Bronchial epithelial cell (primary cell): ENCODE data around the gene C16orf74. TPM values are rescaled to one million over a fixed set of nuclear protein-coding genes. Genes with fewer than 3 reads are reported as not detected.

Experiments
- DNase-seq: peaks from one replicate; pipeline ENCODE4 v3.0.0-alpha.2; 2010; ENCODE audit warnings: low read depth
- FAIRE-seq: peaks from 2 replicates; lab custom pipeline; 2011; peaks lifted over from hg19 to GRCh38; lab: Jason Lieb, UNC
- H3K27me3 ChIP-seq: 2 replicates; pipeline ENCODE4 v1.5.1; 2011; ENCODE audit warnings: low read length; ENCODE audit not compliant: control insufficient read depth, insufficient read depth
- H3K36me3 ChIP-seq: 2 replicates; pipeline ENCODE4 v1.5.1; 2011; ENCODE audit warnings: low read length; ENCODE audit not compliant: control insufficient read depth, insufficient read depth
- H3K4me3 ChIP-seq: 2 replicates; pipeline ENCODE4 v1.5.1; 2011; ENCODE audit warnings: mild to moderate bottlenecking, low read depth, low read length, control low read depth
- total RNA-seq: library from RNA; depleted of rRNA; stranded (reverse); fragments of >200 nt; gene quantifications from 2 replicates; pipeline ENCODE4 v1.2.1, GENCODE V29; 2014
- TF ChIP-seq, protein P1 (sequence below): IDR thresholded peaks from 2 replicates; pipeline ENCODE4 v1.5.1; 2011; ENCODE audit warnings: mild to moderate bottlenecking, moderate library complexity, low read length, control low read depth, inconsistent platforms; ENCODE audit not compliant: insufficient read depth, severe bottlenecking

The C16orf74 gene
- total RNA-seq, 1 donor from 2014 or later = 167 TPM

DNA sequence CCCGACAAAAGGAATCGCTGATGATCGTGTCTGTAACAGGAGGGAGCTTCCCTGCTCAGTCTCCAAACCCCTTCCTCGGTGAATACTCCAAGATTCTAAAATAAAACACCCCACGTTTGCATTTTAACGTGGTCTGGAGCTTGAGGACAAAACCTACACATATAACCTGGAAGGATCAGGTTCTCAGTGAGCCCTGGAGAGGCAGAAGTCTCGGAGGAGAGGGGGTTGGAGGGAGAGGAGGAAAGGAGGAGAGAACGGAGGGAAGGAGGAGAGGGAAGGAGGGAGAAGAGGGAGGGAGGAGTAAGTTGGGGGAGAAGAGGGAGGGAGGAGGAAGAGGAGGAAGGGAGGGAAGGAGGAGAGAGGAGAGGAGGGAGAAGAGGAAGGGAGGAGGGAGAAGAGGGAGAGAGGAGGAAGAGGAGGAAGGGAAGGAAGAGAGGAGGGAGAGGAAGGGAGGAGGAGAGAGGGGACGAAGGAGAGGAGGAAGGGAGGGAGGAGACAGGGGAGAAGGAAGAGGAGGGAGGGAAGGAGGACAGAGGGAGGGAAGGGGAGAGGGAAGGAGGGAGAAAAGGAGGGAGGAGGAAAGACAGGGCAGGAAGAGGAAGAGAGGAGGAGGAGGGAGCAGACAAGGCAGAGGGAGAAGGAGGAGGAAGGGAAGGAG is 34.7 kb downstream of the C16orf74 start:
- Histone ChIP-seq H3K36me3 (peaks cover 14% of the 10 kb centered on the region), H3K4me3 (no peak overlapping the region), H3K27me3 (no peaks in the 10 kb centered on the region)
- DNase-seq (no peak), FAIRE-seq (no peak)
- TF ChIP-seq, protein P1, sequence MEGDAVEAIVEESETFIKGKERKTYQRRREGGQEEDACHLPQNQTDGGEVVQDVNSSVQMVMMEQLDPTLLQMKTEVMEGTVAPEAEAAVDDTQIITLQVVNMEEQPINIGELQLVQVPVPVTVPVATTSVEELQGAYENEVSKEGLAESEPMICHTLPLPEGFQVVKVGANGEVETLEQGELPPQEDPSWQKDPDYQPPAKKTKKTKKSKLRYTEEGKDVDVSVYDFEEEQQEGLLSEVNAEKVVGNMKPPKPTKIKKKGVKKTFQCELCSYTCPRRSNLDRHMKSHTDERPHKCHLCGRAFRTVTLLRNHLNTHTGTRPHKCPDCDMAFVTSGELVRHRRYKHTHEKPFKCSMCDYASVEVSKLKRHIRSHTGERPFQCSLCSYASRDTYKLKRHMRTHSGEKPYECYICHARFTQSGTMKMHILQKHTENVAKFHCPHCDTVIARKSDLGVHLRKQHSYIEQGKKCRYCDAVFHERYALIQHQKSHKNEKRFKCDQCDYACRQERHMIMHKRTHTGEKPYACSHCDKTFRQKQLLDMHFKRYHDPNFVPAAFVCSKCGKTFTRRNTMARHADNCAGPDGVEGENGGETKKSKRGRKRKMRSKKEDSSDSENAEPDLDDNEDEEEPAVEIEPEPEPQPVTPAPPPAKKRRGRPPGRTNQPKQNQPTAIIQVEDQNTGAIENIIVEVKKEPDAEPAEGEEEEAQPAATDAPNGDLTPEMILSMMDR = no peak

DNA sequence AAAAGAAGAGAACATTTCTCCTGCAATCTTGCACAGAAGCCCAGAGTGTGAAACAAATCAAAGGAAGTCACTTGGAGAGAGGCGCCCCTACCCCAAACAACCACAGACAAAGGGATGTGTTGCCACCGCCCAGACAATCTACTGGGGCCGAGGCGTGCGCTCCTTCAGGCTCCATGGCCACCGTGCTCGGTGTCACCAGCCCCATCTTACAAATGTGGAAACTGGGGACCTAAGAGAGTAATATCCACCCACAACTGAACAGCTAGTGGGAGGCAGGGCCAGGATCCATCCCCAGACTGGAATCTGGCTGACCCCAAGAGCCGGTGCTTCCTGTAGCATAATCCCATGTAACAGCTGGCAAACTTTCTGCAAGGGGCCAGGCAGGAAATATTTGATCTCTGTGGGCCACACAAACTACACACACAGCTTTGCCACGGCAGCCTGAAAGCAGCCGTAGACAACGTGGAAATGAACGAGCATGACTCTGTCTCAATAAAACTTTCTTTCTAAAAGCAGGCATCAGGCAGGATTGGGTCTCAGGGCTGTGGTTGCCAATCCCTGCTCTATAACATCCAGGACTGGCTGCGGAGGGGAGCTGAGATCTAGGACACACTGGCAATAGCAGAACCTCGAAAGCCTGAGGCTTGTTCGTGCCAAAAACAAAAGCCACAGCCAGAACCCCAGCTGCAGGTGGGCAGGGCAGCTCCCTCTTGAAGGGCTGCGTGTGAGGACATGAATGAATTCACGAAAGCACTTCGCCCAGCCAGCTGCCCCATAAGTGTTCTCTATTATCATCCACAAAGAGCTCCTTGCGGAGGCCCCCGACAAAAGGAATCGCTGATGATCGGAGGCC is 35.5 kb downstream of the C16orf74 start:
- FAIRE-seq = peak; percentile 7
- DNase-seq = peak; percentile 59
- H3K4me3 ChIP-seq = no peak overlapping the region
- H3K27me3 ChIP-seq = no peaks in the 10 kb centered on the region
- TF ChIP-seq, protein P1 = no peak
- H3K36me3 ChIP-seq = peaks cover 17% of the 10 kb centered on the region

DNA sequence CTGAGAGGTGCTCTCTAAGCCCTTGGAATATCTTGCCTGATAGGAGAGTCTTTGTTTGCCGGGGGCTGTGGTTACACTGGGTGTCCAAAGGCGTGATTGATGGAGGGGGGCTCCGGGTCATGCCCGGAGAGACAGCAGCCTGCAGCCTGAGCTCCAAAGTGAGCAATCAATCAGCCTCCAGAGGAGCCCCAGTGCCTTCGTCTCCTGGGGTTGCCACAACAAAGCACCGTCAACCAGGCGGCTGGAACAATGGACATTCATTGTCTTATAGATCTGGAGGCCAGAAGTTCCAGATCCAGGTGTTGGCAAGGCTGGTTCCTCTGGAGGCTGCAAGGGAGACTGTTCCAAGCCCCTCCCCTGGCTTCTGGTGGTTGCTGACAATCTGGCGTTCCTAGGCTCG is 38.1 kb downstream of the C16orf74 start:
- TF ChIP-seq, protein P1 = no peak
- Histone ChIP-seq H3K27me3 (no peaks in the 10 kb centered on the region), H3K4me3 (no peak overlapping the region), H3K36me3 (peaks cover 28% of the 10 kb centered on the region)
- FAIRE-seq (no peak), DNase-seq (no peak)

DNA sequence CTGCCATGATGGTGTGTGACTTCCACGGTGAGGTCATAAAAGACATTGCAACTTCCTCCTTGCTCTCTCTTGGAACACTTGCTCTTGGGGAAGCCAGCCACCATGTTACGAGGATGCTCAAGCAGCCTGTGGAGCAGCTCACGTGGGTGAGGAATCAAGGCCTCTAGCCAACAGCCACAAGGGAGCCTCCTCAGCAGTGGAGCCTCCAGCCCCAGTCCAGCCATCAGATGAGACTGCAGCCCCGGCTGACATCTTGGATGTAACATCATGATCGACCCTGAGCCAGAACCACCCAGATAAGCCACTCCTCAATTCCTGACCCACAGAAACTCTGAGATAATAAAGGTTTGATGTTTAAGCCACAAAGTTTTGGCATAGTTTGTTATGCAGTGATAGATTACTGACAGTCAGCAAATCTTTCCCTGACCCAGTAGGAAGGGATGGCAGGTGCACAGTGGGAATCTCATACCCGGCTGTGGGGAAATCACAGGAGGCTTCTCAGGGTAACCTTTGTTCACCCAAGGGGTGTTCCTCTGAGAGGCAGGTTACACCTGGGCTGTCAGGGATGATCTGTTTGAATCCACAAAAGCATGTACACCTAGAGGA is 38.8 kb downstream of the C16orf74 start:
- FAIRE-seq (peak; percentile 91), DNase-seq (no peak)
- no peaks in the 10 kb centered on the region for H3K27me3 ChIP-seq
- TF ChIP-seq, protein P1 = no peak
- H3K36me3 ChIP-seq = peaks cover 30% of the 10 kb centered on the region
- no peak overlapping the region for H3K4me3 ChIP-seq

DNA sequence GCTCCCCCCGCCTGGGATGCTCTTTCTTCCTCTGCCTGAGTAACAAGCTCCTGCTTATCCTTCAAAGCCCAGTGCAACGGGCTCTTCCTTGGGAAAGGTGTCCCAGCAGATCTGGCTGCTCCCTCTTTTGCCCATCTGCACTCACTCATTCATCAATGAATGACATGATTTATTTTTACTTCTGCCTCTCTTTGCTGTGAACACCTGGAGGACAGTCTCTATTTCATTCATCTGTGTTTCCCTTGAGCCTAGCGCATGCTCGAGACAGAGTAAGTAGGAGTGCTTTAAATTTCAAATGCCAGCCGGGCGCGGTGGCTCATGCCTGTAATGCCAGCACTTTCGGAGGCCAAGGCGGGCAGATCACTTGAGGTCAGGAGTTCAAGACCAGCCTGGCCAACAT is 40.2 kb downstream of the C16orf74 start:
- Histone ChIP-seq H3K36me3 (peaks cover 36% of the 10 kb centered on the region), H3K4me3 (no peak overlapping the region), H3K27me3 (no peaks in the 10 kb centered on the region)
- TF ChIP-seq, protein P1 = no peak
- DNase-seq (no peak), FAIRE-seq (no peak)
